ENCODE data around the gene TMEM87A. TPM values are rescaled to one million over a fixed set of nuclear protein-coding genes. Genes with fewer than 3 reads are reported as not detected.

TMEM87A gene
- total RNA-seq, 4 donors from 2014 or later, result 43.3 to 75.7 (median 46.9) TPM

GRCh38 chr15:42206406-42206805 is 66.8 kb downstream of the TMEM87A start:
- DNase-seq (ENCODE audit: low spot score), result no peak
- no peak for ATAC-seq (ENCODE audit: low FRiP score)
- TF ChIP-seq CTCF (IDR thresholded peaks at IDR 0.05), result no peak

GRCh38 chr15:42203891-42204290 is 69.3 kb downstream of the TMEM87A start:
- ATAC-seq (ENCODE audit: low FRiP score) (no peak), DNase-seq (ENCODE audit: low spot score) (no peak)
- no peak for TF ChIP-seq CTCF (IDR thresholded peaks at IDR 0.05)

GRCh38 chr15:42202653-42203052 is 70.6 kb downstream of the TMEM87A start:
- TF ChIP-seq CTCF (IDR thresholded peaks at IDR 0.05), result no peak
- DNase-seq (ENCODE audit: low spot score), result no peak
- ATAC-seq (ENCODE audit: low FRiP score), result no peak

GRCh38 chr15:42201801-42202200 is 71.4 kb downstream of the TMEM87A start:
- ATAC-seq (ENCODE audit: low FRiP score) (no peak), DNase-seq (ENCODE audit: low spot score) (no peak)
- no peak for TF ChIP-seq CTCF (IDR thresholded peaks at IDR 0.05)

GRCh38 chr15:42199126-42199525 is 74.1 kb downstream of the TMEM87A start:
- ATAC-seq (ENCODE audit: low FRiP score), result no peak
- DNase-seq (ENCODE audit: low spot score), result no peak
- TF ChIP-seq CTCF (IDR thresholded peaks at IDR 0.05), result no peak

- DNase-seq (ENCODE audit: low spot score) (no peak), ATAC-seq (ENCODE audit: low FRiP score) (no peak)
- TF ChIP-seq CTCF (IDR thresholded peaks at IDR 0.05), result no peak
Observed at GRCh38 chr15:42198516-42198915, 74.7 kb downstream of the TMEM87A start.

- peak; percentile 62 for ATAC-seq (ENCODE audit: low FRiP score)
- no peak for TF ChIP-seq CTCF (IDR thresholded peaks at IDR 0.05)
- peak; percentile 31 for DNase-seq (ENCODE audit: low spot score)
Observed at GRCh38 chr15:42194513-42194912, 78.7 kb downstream of the TMEM87A start.

All from omental fat pad (tissue), 4 donors.